KBM-7 (cell line): Measurements from ENCODE around the gene SSRP1.
"Not testable (repeated sequence)": the region's sequence is repeated elsewhere in the genome, so short reads cannot be mapped to it uniquely, and the experiment has no call there.

Experiments used
- DNase-seq: peaks from one replicate; pipeline ENCODE4 v3.0.0-alpha.2; 2015
- in situ Hi-C: fragments of 300-500 bp; cut with MboI; formaldehyde crosslinking; loops from 2 replicates; pipeline ENCODE4 v1.14.3; 2020; ENCODE audit warnings: low sequenced_read_pairs, low pct_unique_long_range_greater_than_20kb, mixed read lengths

The SSRP1 gene

GRCh38 chr11:57288771-57289579, 46.7 kb downstream of the SSRP1 start:
- in situ Hi-C loops: loop anchor here (10.0 kb wide), 1 partner anchor 56 kb away; no protein-coding TSS in a partner anchor

GRCh38 chr11:57287884-57288283, 47.8 kb downstream of the SSRP1 start:
- no peak for DNase-seq
- in situ Hi-C loops: loop anchor here (10.0 kb wide), 1 partner anchor 57 kb away; no protein-coding TSS in a partner anchor

More at GRCh38 chr11:57288771-57289579, 46.7 kb downstream of the SSRP1 start:
- no peak for DNase-seq

GRCh38 chr11:57283231-57283990, 52.3 kb downstream of the SSRP1 start:
- in situ Hi-C loops: loop anchor here (10.0 kb wide), 1 partner anchor 61 kb away; no protein-coding TSS in a partner anchor
- no peak for DNase-seq

- DNase-seq: not testable (repeated sequence)
- in situ Hi-C loops: loop anchor here (10.0 kb wide), 1 partner anchor 63 kb away; no protein-coding TSS in a partner anchor
These were observed 54.1 kb downstream of the SSRP1 start for GRCh38 chr11:57281546-57281945.

- DNase-seq: no peak
- in situ Hi-C loops: no loop called here
These were observed 56.6 kb downstream of the SSRP1 start for GRCh38 chr11:57279116-57279515.

GRCh38 chr11:57278721-57279095, 57.0 kb downstream of the SSRP1 start:
- in situ Hi-C loops: no loop called here
- no peak for DNase-seq

- DNase-seq: peak; percentile 51
- in situ Hi-C loops: no loop called here
These were observed 57.6 kb downstream of the SSRP1 start for GRCh38 chr11:57277845-57278720.

- DNase-seq: no peak
- in situ Hi-C loops: no loop called here
These were observed 58.6 kb downstream of the SSRP1 start for GRCh38 chr11:57276971-57277675.

- DNase-seq: no peak
- in situ Hi-C loops: no loop called here
These were observed 59.3 kb downstream of the SSRP1 start for GRCh38 chr11:57276169-57276970.
